Activated CD4-positive, alpha-beta memory T cell treated with anti-CD3 and anti-CD28 coated beads for 36 hours (primary cell): Measurements from ENCODE around the gene ROR1. TPM values are rescaled to one million over a fixed set of nuclear protein-coding genes. Genes with fewer than 3 reads are reported as not detected.

Source experiments
- CTCF ChIA-PET: fragments of 350-600 bp; sonication (Branson Sonifier 250); formaldehyde crosslinking; loops from one replicate; lab custom pipeline; 2021; ENCODE audit warnings: antibody characterized with exemption, inconsistent platforms; lab: Charles Lee
- POLR2A ChIA-PET: fragments of 350-600 bp; sonication (Branson Sonifier 250); formaldehyde crosslinking; loops from one replicate; lab custom pipeline; 2021; ENCODE audit warnings: antibody characterized with exemption; lab: Charles Lee
- DNase-seq: peaks from one replicate; pipeline ENCODE4 v3.0.0-alpha.2; 2020
- H3K27ac Mint-ChIP-seq: one replicate; pipeline ENCODE4 v1.8.0; 2021; ENCODE audit warnings: mixed read lengths
- H3K27me3 Mint-ChIP-seq: one replicate; pipeline ENCODE4 v1.8.0; 2021; ENCODE audit warnings: mixed read lengths
- H3K36me3 Mint-ChIP-seq: one replicate; pipeline ENCODE4 v1.8.0; 2021; ENCODE audit warnings: mixed read lengths
- H3K4me1 Mint-ChIP-seq: one replicate; pipeline ENCODE4 v1.8.0; 2021; ENCODE audit warnings: low read depth, mixed read lengths
- H3K4me3 Mint-ChIP-seq: one replicate; pipeline ENCODE4 v1.8.0; 2021; ENCODE audit warnings: mild to moderate bottlenecking, mixed read lengths
- H3K9me3 Mint-ChIP-seq: one replicate; pipeline ENCODE4 v1.8.0; 2021; ENCODE audit warnings: mixed read lengths
- intact Hi-C: fragments of 100-400 bp; cut with micrococcal nuclease; formaldehyde crosslinking; loops from one replicate; pipeline ENCODE4 v1.15.1; 2023
- total RNA-seq, 2 experiments: library from RNA; stranded (reverse); gene quantifications; one replicate each; pipeline ENCODE4 v1.2.3, GENCODE V29; 2021

ROR1 gene
- total RNA-seq, 2 experiments from 2014 or later, result 0.10 to 0.12 TPM

DNA sequence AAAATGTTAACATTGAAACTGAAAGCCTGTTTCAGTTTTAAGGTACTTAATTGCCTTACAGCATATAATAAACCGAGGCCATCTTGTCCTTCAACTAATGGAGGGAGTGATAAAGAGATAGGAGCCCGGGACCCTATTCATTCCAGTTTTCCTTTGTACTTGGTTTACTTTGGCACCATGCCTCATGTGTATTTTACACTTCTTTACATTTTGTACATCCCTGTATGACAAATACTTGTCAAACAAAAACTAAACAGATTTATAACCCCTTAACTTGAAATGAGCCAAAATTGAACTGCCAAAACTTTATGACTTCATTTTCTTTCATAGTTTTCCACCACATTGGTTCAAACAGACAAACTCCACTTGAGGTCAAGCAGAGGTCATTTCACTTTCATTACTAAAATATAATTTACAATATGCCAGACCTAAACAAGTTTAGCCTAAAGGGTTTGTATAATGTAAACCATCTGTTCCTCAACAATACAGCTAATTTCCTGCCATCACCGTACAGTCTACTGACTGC is 398.7 kb downstream of the ROR1 start:
- no peak overlapping the region for H3K4me3 Mint-ChIP-seq
- no peaks in the 10 kb centered on the region for H3K9me3 Mint-ChIP-seq
- peaks cover 21% of the 10 kb centered on the region for H3K4me1 Mint-ChIP-seq
- intact Hi-C loops, result loop anchor here (1.0 kb wide), 1 partner anchor 51 kb away; no protein-coding TSS in a partner anchor
- no peaks in the 10 kb centered on the region for H3K36me3 Mint-ChIP-seq
- peaks cover 22% of the 10 kb centered on the region for H3K27me3 Mint-ChIP-seq
- DNase-seq, result no peak
- ChIA-PET POLR2A (no interaction called here), CTCF (no interaction called here)
- H3K27ac Mint-ChIP-seq, result no peak overlapping the region

DNA sequence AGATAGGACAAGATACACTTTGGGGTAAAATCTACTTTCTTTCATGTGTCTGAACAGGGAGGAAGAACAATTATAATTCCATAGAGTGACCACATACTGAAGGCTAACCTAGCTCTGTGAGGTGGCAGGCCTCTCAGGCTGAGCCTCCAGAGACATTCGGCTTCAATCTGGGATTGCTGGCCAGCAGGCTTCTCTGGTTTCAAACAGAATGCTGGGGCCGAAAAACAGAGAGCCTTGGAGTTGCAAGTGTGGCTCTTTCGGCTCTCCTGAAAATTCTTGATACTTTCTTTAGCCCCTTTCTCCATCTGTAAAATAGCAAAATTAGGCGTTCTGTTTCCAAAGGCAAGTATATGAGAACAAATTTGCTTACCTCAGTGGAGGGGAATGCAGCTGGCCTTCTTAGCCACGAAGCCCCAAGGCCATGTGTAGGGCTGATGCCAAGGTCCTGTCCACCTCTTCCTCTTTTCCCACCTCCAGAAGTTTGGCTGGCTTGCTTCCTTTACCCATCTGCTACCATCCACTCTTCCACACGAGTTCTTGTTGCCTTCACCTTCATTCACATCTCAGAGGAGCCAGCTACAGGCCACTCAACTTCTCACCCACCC is 399.6 kb downstream of the ROR1 start:
- Mint-ChIP-seq H3K4me1 (peaks cover 21% of the 10 kb centered on the region), H3K27me3 (peaks cover 21% of the 10 kb centered on the region), H3K4me3 (no peak overlapping the region), H3K27ac (no peak overlapping the region), H3K36me3 (no peaks in the 10 kb centered on the region), H3K9me3 (no peaks in the 10 kb centered on the region)
- intact Hi-C loops, result no loop called here
- ChIA-PET POLR2A (no interaction called here), CTCF (no interaction called here)
- DNase-seq, result no peak

DNA sequence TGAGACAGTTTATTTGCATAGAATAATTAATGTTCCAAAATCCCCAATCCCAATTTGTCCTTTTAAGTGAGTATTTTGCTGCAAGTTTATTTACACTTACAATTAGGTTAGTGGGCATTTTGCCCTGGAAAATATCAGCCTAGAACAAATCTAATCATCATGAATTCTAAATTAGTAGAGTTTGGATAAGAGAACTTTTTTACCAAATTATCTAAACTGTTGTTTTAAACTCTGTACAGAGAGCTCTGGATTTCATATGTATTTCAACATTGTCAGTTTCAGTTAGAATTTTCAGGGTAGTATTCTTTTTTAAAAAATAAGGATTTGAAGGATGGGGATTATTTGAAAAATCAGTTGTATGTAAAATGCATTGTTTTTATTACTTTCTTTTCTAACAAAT is 401.8 kb downstream of the ROR1 start:
- no peak for DNase-seq
- intact Hi-C loops, result no loop called here
- Mint-ChIP-seq H3K27ac (no peak overlapping the region), H3K27me3 (peaks cover 26% of the 10 kb centered on the region), H3K4me3 (no peak overlapping the region), H3K9me3 (no peaks in the 10 kb centered on the region), H3K4me1 (peaks cover 21% of the 10 kb centered on the region), H3K36me3 (no peaks in the 10 kb centered on the region)
- ChIA-PET CTCF (interaction anchor here (0.6 kb wide), 3 partner anchors 12 to 1616 kb away, joined by 3 to 4 read pairs (median 3); no protein-coding TSS in a partner anchor), POLR2A (no interaction called here)

DNA sequence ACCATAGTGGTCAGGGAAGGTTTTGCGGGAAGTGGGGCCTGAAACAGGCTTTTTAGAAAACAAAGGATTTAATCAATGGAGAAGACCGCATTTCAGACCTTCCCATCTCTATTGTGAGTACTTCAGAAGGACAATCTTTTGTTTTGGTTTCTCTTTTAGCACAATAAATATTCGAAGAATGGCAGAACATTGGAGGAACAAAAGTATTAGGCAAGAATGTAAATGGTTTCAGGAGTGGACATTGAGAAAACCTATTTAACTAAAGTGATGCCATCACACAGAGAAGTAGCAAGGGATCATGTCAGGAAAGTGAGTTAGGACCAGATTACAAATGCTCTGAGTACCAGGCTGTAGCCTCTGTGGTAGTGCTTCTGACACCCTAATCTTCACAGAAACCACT is 402.8 kb downstream of the ROR1 start:
- H3K4me3 Mint-ChIP-seq, result no peak overlapping the region
- DNase-seq, result no peak
- peaks cover 18% of the 10 kb centered on the region for H3K27me3 Mint-ChIP-seq
- no peaks in the 10 kb centered on the region for H3K9me3 Mint-ChIP-seq
- no peaks in the 10 kb centered on the region for H3K36me3 Mint-ChIP-seq
- H3K27ac Mint-ChIP-seq, result no peak overlapping the region
- intact Hi-C loops, result no loop called here
- ChIA-PET CTCF (interaction anchor here (0.6 kb wide), 1 partner anchor 13 kb away, joined by 3 read pairs; no protein-coding TSS in a partner anchor), POLR2A (no interaction called here)
- peaks cover 14% of the 10 kb centered on the region for H3K4me1 Mint-ChIP-seq

DNA sequence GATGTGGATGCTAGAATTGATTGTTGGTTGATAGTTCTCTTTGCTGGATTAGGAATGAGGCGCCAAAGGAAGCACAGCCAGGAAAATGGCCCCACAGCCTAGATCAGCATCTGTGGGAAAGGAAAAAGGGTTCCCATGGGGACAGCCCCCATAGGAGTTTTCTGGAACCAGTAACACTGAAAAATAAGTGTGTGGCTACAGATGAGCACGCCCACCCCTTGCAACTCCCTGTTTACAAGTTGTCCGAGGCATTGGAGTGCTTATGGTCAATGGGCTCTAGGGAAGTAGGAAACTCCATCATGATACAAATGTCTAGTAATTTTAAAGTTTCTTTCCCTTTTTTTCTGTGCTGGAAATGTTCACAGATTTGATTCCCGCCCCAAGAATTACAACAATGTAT is 405.8 kb downstream of the ROR1 start:
- Mint-ChIP-seq H3K4me1 (peaks cover 6% of the 10 kb centered on the region), H3K27ac (no peak overlapping the region), H3K27me3 (peaks cover 20% of the 10 kb centered on the region), H3K4me3 (no peak overlapping the region), H3K36me3 (no peaks in the 10 kb centered on the region), H3K9me3 (no peaks in the 10 kb centered on the region)
- no peak for DNase-seq
- POLR2A ChIA-PET, result no interaction called here
- CTCF ChIA-PET, result no interaction called here
- intact Hi-C loops, result no loop called here

DNA sequence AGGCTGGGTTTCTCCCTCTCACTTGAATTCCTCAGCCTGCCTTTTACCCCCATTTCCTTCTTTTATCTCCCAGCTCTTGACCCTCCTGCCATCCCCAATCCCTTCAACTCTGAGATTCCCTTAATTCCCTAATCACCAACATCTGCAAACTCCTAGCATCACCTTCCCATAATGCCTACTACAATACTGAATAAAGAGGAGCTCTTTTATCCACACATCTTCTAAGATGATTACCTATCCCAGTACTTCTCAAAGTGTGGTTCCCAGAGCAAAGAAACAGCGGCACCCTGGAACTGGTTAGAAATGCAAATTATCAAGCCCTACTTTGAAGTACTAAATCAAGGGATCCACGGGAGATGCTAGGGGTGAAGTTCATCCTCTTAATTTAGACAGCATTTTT is 408.4 kb downstream of the ROR1 start:
- ChIA-PET POLR2A (no interaction called here), CTCF (no interaction called here)
- DNase-seq, result no peak
- H3K36me3 Mint-ChIP-seq, result no peaks in the 10 kb centered on the region
- intact Hi-C loops, result no loop called here
- peaks cover 15% of the 10 kb centered on the region for H3K27me3 Mint-ChIP-seq
- peaks cover 6% of the 10 kb centered on the region for H3K4me1 Mint-ChIP-seq
- H3K4me3 Mint-ChIP-seq, result no peak overlapping the region
- no peak overlapping the region for H3K27ac Mint-ChIP-seq
- no peaks in the 10 kb centered on the region for H3K9me3 Mint-ChIP-seq

DNA sequence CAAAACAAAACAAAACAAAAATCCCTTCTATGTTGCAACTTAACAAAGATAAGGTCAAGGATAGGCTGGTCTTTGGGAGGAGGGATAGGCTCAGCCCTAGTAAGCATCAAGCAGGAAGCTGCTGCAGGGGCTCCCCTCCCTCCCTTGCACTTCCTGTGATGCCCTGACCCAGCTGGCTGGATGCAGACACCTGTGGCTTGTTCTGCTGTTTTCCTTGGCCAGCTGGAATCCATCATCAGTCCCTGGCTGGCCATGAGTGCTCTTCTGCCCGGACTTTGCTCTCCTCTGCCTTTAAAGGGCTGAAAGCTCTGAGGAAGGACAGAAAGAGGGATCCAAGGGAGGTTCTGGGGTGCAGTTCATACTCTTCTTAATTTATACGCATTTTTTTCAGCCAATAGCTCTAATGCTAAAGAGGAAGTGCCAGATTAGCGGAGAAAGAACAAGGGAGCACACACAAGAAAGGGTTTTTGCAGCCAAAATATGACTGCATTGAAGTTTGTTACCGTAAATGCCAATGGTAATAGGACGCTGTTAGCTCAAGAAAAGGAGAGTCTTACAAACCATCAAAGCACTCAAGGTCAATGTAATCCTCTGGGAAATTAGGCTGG is 409.7 kb downstream of the ROR1 start:
- no peak for DNase-seq
- Mint-ChIP-seq H3K4me3 (no peak overlapping the region), H3K27me3 (peaks cover 12% of the 10 kb centered on the region), H3K36me3 (no peaks in the 10 kb centered on the region), H3K4me1 (peaks cover 6% of the 10 kb centered on the region), H3K9me3 (no peaks in the 10 kb centered on the region), H3K27ac (no peak overlapping the region)
- intact Hi-C loops, result no loop called here
- CTCF ChIA-PET, result no interaction called here
- POLR2A ChIA-PET, result no interaction called here

DNA sequence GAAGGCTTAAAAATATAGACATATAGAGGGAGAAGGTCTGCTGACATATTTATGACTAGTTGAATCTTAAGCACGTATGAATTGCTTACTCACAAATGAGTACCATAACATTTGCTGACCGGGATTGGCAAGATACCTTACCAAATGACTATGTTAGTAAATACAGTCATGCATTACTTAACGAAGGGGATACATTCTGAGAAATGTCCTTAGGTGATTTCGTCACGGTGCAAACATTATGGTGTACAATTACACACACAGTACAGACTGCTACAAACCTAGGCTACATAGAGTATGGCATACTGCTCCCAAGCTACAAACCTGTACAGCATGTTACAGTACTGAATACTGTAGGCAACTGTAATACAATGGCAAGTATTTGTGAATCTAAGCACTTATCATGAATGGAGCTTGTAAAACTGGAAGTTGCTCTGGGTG is 410.2 kb downstream of the ROR1 start:
- intact Hi-C loops, result no loop called here
- Mint-ChIP-seq H3K9me3 (no peaks in the 10 kb centered on the region), H3K36me3 (no peaks in the 10 kb centered on the region), H3K27ac (no peak overlapping the region), H3K4me3 (no peak overlapping the region), H3K27me3 (peaks cover 12% of the 10 kb centered on the region), H3K4me1 (peaks cover 6% of the 10 kb centered on the region)
- ChIA-PET CTCF (interaction anchor here (0.6 kb wide), 1 partner anchor 47 kb away, joined by 3 read pairs; no protein-coding TSS in a partner anchor), POLR2A (interaction anchor here (0.6 kb wide), 1 partner anchor 449 kb away, joined by 3 read pairs; no protein-coding TSS in a partner anchor)
- no peak for DNase-seq

DNA sequence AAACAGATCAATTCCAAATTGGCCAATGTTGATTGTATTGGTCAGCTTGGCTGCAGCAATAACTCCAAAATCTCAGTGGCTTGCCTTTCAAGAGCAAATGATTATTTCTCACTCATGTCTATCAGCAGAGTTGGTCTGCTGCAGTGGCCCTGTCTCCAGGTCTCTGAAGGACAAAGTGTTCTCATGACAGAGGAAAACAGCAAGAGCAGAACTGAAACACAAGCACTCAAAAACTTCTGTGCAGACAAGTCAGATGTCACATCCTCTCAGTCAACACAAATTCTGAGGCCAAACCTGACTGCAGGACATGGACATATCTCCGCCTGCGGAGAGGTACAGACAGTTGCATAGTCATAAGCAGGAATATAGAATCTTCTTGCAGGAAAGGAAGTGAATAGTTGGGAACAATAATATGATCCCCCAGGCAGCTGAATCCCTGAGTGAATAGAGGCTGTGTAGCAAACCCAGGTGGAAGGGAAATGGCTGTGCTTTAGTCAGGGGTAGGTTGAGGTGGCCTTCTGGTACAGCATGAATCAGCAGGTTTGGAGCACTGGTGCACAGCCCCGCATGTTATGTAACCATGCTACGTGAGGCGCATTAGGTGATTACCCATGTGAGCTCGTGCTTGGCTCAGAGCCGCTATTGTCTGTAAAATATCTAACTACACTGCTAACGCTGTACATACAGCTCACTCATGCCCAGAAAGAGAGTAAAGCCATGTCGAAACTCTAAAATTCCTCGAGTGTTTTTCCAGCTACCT is 412.5 kb downstream of the ROR1 start:
- H3K4me3 Mint-ChIP-seq, result no peak overlapping the region
- no peaks in the 10 kb centered on the region for H3K36me3 Mint-ChIP-seq
- CTCF ChIA-PET, result no interaction called here
- no peak for DNase-seq
- no peak overlapping the region for H3K27ac Mint-ChIP-seq
- POLR2A ChIA-PET, result no interaction called here
- H3K4me1 Mint-ChIP-seq, result peaks cover 6% of the 10 kb centered on the region
- H3K27me3 Mint-ChIP-seq, result peaks cover 4% of the 10 kb centered on the region
- intact Hi-C loops, result no loop called here
- no peaks in the 10 kb centered on the region for H3K9me3 Mint-ChIP-seq

DNA sequence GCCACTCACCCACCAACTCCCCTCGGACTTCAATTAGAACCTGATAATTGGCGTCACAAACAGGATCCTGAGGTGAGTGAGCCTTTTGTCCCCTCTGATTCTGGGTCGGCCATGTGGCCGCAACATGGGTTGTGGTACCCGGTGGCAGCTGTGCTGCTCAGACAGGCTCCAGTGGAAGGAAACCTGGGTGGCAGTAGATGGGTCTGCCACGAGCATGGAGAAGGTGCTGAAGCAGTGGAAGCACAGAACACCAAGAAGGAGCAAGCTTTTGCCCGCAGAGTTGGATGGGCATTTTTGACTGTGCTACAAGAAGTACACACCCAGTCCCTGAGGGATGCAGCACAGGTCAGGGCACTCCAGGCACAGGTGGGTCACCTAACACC is 413.1 kb downstream of the ROR1 start:
- intact Hi-C loops, result no loop called here
- Mint-ChIP-seq H3K27ac (no peak overlapping the region), H3K27me3 (peaks cover 4% of the 10 kb centered on the region), H3K36me3 (no peaks in the 10 kb centered on the region), H3K9me3 (no peaks in the 10 kb centered on the region), H3K4me3 (no peak overlapping the region), H3K4me1 (peaks cover 6% of the 10 kb centered on the region)
- DNase-seq, result no peak
- ChIA-PET POLR2A (no interaction called here), CTCF (no interaction called here)

DNA sequence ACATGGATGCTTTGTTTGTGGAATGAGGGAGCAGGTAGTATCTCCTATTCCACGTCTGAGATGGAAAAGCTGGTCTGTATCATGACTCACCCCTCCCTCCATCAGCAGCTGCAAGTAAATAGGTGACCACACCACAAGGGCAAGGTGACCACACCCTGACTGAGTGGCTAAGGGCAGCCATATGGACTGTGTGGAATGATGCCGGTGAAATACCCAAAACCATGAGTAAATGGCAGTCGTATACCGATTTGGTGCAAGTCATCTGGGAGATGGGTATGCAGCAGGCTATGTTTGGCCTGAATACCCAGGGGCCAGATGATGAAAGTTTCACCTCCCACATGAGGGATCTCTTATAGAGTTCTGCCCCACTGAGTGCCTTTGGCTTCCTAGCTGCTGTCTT is 413.8 kb downstream of the ROR1 start:
- H3K27me3 Mint-ChIP-seq, result no peaks in the 10 kb centered on the region
- no peak overlapping the region for H3K27ac Mint-ChIP-seq
- CTCF ChIA-PET, result no interaction called here
- H3K4me3 Mint-ChIP-seq, result no peak overlapping the region
- POLR2A ChIA-PET, result no interaction called here
- H3K36me3 Mint-ChIP-seq, result no peaks in the 10 kb centered on the region
- intact Hi-C loops, result no loop called here
- peaks cover 6% of the 10 kb centered on the region for H3K4me1 Mint-ChIP-seq
- no peak for DNase-seq
- no peaks in the 10 kb centered on the region for H3K9me3 Mint-ChIP-seq

DNA sequence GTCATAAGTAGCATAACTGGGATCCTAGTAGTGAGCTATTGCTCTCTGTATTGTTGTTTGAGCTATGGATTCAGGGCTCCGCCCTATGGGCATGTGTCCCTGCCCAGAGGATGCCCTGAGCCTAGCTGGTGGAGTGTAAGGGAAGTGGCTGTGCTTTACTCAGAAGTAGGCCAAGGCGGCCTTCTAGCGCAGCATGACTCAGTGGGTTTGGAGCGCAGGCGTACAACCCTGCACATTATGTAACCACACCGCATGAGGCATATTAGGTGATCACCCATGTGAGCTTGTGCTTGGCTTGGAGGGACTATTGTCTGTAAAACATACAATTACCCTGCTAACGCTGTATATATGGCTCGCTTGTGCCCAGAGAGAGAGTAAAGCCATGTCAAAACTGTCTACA is 418.5 kb downstream of the ROR1 start:
- CTCF ChIA-PET, result interaction anchor here (0.8 kb wide), 1 partner anchor 54 kb away, joined by 3 read pairs; no protein-coding TSS in a partner anchor
- H3K27me3 Mint-ChIP-seq, result no peaks in the 10 kb centered on the region
- H3K4me1 Mint-ChIP-seq, result no peaks in the 10 kb centered on the region
- no peak overlapping the region for H3K4me3 Mint-ChIP-seq
- H3K9me3 Mint-ChIP-seq, result no peaks in the 10 kb centered on the region
- H3K36me3 Mint-ChIP-seq, result no peaks in the 10 kb centered on the region
- DNase-seq, result no peak
- intact Hi-C loops, result no loop called here
- H3K27ac Mint-ChIP-seq, result no peak overlapping the region
- POLR2A ChIA-PET, result no interaction called here
